ENCODE results near the gene GNAL. TPM values are rescaled to one million over a fixed set of nuclear protein-coding genes. Genes with fewer than 3 reads are reported as not detected.
A peak's percentile ranks its signal among the peaks of the same experiment; 100 is the strongest.

The GNAL gene
- total and polyA plus RNA-seq, 2 of the 4 experiments (the other 2 are of a cell fraction): 0.15 to 0.36 TPM

- Histone ChIP-seq H3K79me1 (ENCODE audit: low read depth in 1 of 2, low read length in 2 of 2) (no peaks in the 10 kb centered on the region), H3K36me3 (ENCODE audit: control insufficient read depth, insufficient read depth, low read length) (no peaks in the 10 kb centered on the region), H2BK15ac (ENCODE audit: low read depth, low read length) (no peak overlapping the region), H3K9ac (ENCODE audit: low read depth, low read length) (no peak overlapping the region), H2AK9ac (replicated peaks; ENCODE audit: low read depth, low read length, poor library complexity) (no peak overlapping the region), H3K9me1 (ENCODE audit: insufficient read depth, low read length) (peaks cover 3% of the 10 kb centered on the region; the same call in 1 of the 2 replicates), H4K8ac (ENCODE audit: low read depth in 2 of 2, low read length in 2 of 2) (no peak overlapping the region), H2BK20ac (ENCODE audit: low read depth, low read length) (no peak overlapping the region), H2BK120ac (ENCODE audit: low read depth, low read length) (no peak overlapping the region), H3K4ac (ENCODE audit: low read depth, low read length) (no peak overlapping the region), H2AK5ac (ENCODE audit: low read depth, low read length) (no peak overlapping the region), H3K18ac (ENCODE audit: low read depth, low read length) (0 out of 2 replicates have a peak overlapping the region, but pooled peaks have one; percentile 52), H3K23ac (ENCODE audit: low read depth, low read length) (no peak overlapping the region), H3K27me3 (ENCODE audit: control insufficient read depth, insufficient read depth, low read length) (peaks cover 11% of the 10 kb centered on the region), H4K5ac (ENCODE audit: low read depth, low read length) (no peak overlapping the region), H3K4me1 (ENCODE audit: control insufficient read depth, insufficient read depth, low read length) (peaks cover 3% of the 10 kb centered on the region; the same call in 1 of the 2 replicates), H4K20me1 (ENCODE audit: insufficient read depth, low read length) (no peaks in the 10 kb centered on the region), H3K9me3 (ENCODE audit: control insufficient read depth, insufficient read depth, low read length) (no peaks in the 10 kb centered on the region), H3K14ac (replicated peaks; ENCODE audit: low read depth, low read length) (no peak overlapping the region), H3K4me2 (ENCODE audit: low read depth, low read length) (no peak overlapping the region), H2BK5ac (ENCODE audit: low read depth, low read length, poor library complexity, severe bottlenecking) (no peak overlapping the region), H3K27ac (ENCODE audit: insufficient read depth, low read length) (no peak overlapping the region), H4K91ac (ENCODE audit: insufficient read depth, low read depth, low read length) (no peak overlapping the region), H2AFZ (replicated peaks; ENCODE audit: low read length, poor library complexity) (no peak overlapping the region), H3K4me3 (ENCODE audit: insufficient read depth, low read depth, low read length) (no peak overlapping the region), H3K56ac (ENCODE audit: extremely low read depth, insufficient read depth, low read length) (no peak overlapping the region)
- no peak for ATAC-seq (ENCODE audit: low read depth)
- POLR2A ChIA-PET (ENCODE audit: unreplicated experiment): no interaction called here
- CTCF ChIA-PET: no interaction called here
- TF ChIP-seq ELK1 (IDR thresholded peaks at IDR 0.05; ENCODE audit: borderline replicate concordance, low read depth, low read length) (no peak), POLR2A (IDR thresholded peaks at IDR 0.05; ENCODE audit: low read depth, low read length) (no peak), FOS (IDR thresholded peaks at IDR 0.05; ENCODE audit: low read depth, low read length) (no peak), NFE2L2 (IDR thresholded peaks at IDR 0.05; ENCODE audit: low read depth, low read length) (0 out of 2 replicates have a peak, but pooled peaks have one; percentile 32), USF2 (IDR thresholded peaks at IDR 0.05; ENCODE audit: low read depth, low read length) (no peak), CHD1 (IDR thresholded peaks at IDR 0.05; ENCODE audit: low read depth, low read length) (no peak)
- dilution Hi-C loops (cut with HindIII; ENCODE audit: low sequenced_read_pairs, unreplicated experiment) (no loop called here), in situ Hi-C loops (cut with MboI; ENCODE audit: low sequenced_read_pairs) (no loop called here), intact Hi-C loops (cut with micrococcal nuclease) (loop anchor here (5.0 kb wide), 1 partner anchor 52 kb away; no protein-coding TSS in a partner anchor)
- WGBS, 2 experiments (ENCODE audit: extremely low coverage in 2 of 2, insufficient read length in 1 of 2): no CpG with 5 or more reads among the region's 5 CpGs
- no TSS peak for BruUV-seq (replicated peaks)
- DNase-seq: no peak
These were observed 91.0 kb downstream of the GNAL start for GRCh38 chr18:11780042-11780441.
